SKM-1 (cell line): ENCODE measurements around the gene MAPKBP1.

ENCODE experiments used
- DNase-seq: peaks from one replicate; lab custom pipeline; 2025; ENCODE audit not compliant: unreplicated experiment; lab: John Stamatoyannopoulos, UW

MAPKBP1 gene

DNA sequence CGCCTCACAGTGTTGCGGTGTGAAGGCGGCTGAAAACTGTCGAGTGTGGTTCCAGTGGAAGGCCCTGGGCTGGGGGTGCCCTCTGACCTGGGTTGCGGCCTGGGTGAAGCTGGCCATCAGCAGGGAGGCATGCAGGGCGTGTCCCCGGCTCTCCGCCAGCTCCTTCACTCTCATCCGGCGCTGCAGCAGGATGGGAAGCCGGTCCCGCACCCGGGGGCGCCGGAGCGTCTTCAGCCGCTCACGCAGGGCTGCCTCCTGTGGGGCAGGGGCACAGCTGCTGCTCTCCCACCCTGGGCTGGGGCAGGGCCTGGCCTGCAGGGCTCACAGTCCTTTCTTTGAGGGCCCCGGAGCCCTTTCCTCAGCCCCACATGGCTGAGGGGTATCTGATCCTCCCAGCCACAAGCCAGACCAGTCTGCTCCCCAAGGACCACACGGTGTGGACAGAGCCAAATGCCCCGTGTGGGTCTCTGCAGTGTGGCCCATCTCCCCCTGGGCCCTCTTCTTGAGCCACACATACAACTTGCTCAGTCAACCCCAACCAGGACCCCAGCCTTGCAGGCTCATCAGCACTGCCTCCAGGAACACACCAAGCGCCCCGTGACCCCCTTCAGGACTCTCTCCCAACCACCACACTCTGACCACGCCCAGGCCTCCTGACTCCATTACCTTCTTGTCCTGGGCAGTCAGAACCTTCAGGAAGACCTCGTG, 92.7 kb downstream of the MAPKBP1 start:
- no peak for DNase-seq

- DNase-seq = no peak
Measured at GRCh38 chr15:41868321-41868720, 94.0 kb downstream of the MAPKBP1 start.

DNA sequence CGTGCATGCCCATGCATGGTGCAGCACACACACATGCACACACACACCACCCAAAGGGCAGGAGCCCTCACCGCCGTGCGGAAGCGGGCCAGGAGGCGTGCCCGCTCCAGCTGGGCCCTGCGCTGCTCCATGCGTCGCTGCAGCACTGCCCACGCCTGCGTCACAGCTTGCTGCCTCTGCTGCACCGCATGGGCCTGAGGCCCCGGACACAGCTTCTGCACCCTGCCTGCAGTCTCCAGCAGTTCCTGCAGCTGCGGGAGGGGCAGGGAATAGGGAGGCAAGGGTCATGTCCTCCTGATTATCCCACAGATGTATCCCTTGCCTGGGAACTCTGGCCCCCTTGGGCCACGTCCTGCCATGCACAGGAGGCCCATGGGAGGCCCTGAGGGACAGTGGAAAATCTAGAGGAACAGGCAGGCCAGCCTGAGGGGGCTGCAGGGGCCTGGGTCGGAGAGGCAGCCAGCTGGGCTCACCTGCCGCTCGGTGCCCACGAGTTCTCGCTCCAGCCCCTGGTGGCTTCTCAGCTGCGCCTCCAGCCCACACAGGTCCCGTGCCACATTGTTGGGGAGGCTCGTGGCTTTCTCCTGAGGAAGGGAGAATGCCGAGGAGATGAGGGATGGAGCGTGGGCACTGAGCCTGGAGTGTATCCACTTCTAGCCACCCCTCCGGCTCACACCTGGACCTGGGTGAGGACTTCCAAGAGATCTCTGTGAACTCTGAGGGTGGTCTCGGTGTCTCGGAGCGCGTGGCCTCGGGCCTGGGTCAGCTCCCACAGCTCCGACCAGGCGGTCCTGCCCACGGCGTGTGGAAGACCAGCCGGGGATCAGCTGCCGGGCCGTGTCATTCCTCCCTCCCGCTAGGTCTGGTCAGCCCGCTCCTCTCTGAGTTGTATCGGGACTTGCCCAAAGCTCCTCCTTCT, 95.7 kb downstream of the MAPKBP1 start:
- DNase-seq = no peak

DNA sequence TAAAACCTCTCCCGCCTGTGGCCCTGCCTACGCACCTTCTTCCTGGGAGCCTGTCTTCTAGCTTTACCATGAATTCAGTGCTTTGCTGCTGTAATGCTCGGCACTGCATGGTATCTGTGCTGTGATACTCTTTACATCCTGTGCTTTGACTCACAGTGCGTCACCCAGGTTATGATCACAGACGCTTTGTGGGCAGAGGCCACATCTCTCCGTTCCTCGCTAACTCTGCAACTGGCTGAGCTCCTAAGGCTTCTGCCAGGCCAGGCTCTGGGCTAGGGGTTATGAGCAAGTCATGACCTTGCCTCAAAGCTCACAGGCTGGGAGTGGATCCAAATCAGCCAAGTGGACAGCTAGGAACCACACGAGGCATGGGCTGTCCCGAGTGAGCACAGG, 96.4 kb downstream of the MAPKBP1 start:
- DNase-seq = no peak

- no peak for DNase-seq
Measured at GRCh38 chr15:41871175-41871905, 97.1 kb downstream of the MAPKBP1 start.

DNA sequence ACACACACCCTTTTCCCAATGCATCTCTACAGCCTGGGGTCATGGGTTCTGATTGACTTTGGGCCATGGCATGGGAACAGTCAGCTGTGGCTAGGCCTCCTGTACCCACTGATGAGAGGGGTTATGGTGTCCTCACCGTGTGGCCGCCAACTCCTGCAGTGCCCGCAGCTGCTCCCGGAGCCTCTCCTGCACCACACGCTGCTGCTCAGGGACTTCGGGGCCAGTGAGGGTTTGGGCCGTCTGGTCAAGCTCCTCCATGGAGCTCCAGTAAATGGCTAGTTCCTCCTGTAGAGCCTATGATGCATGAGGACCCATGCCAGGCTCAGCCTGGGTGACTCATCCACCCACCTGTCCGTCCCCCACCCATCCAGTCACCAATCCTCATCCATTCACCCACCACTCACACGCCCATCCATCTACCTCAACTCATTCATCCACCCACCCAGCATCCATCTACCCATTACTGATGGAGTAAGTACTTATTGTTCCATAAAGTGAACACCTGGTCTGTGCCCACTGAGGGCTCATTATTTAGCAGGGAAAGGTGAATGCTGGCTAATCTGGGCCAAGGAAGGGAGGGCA, 98.0 kb downstream of the MAPKBP1 start:
- DNase-seq = no peak

DNA sequence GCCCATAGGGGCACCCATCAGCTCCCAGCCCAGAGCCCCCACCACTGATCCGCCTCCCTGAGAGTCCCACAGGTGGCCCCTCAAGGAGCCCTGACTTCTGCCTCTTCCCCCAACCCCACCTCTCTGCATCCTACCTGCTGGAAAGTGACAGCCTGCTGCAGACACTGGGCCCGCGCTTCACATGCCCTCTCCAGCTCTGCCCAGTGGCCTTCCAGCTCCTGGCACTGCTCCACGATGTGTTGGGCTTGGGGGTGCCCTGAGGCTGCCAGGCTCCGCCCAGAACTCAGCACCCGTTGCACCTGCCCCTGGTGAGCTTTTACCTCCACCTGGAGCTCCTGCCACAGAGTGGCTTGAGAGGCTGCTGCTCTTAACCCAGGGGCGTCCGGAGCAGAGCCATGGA, 99.4 kb downstream of the MAPKBP1 start:
- DNase-seq = no peak

DNA sequence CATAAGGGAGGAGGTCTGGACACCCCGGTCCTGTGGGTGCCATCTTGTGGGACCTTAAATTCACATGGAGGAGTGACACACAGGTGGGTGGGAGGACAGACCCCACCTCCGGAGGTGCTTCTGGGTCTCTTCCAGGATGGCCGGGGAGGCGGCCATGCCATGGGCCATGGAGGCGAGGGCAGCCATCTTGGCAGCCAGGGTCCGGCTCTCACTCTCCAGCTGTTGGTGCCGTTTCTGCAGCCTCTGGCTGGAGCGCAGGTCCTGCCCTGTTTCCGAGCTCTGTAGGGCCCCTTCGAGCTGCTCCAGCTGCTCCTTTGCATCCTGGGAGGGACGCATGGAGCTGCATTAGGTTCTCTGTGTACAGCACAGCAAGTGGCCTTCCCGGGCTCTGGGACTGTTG, 100.5 kb downstream of the MAPKBP1 start:
- DNase-seq = no peak

GRCh38 chr15:41876007-41876406, 101.7 kb downstream of the MAPKBP1 start:
- no peak for DNase-seq

- DNase-seq = no peak
Measured at GRCh38 chr15:41876689-41877088, 102.4 kb downstream of the MAPKBP1 start.
